ENCODE results near the gene PPP1R3D. TPM values are rescaled to one million over a fixed set of nuclear protein-coding genes. Genes with fewer than 3 reads are reported as not detected.

The PPP1R3D gene
- total and polyA plus RNA-seq, 2 of the 13 experiments (the other 11 are each of a cell fraction or from before 2014, with no cell fraction given): 1.2 to 3.7 TPM

DNA sequence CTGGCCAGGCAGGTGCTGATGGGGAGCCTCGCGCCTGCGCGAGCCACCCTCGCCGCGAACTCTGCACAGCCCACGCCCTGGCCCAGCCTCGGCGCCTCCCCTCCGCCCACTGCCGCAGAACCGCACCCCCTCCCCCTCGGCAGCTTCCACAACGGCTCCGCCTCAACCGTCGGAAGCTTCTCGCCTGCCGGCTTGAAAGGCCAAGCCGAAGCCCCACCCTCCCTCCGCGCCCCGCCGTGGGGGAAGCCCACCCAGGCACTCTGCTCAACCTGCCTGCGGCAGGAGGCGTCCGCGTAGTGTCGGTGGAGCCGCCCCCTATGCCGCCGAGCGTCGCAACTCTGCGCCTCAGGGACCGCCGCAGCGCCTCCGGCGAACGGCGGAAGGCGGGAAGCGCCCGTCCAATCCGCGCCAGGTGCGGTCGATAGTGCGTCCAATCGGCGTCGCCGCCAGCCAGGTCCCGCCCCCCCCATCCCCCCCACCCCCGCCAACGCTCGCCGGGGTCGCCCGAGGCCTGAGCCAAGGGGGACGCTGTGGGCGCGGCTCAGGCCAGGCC is 6.7 kb downstream of the PPP1R3D start, which contains the start of gene SYCP2:
Gene SYCP2 (minus strand): TSS at position 342 of the 553 bp plus-strand sequence. CDS start 11,224 bp downstream, outside the sequence.
- Histone ChIP-seq H3K4me3 (replicated peaks in 1 of 3; ENCODE audit: insufficient read depth in 1 of 3, low read depth in 2 of 3, low read length in 3 of 3) (peak within 1 kb of the TSS in 2 of 3 experiments; percentile 45 to 67; a peak in 3 of 6 replicates), H3K36me3 (replicated peaks in 1 of 2; ENCODE audit: control insufficient read depth in 1 of 2, insufficient read depth in 2 of 2, low read length in 2 of 2) (no peaks in the 10 kb centered on the region), H4K20me1 (ENCODE audit: insufficient read depth, low read length) (no peaks in the 10 kb centered on the region), H3K9me3 (ENCODE audit: low read length) (no peaks in the 10 kb centered on the region), H3K27me3 (ENCODE audit: control insufficient read depth in 1 of 2, insufficient read depth in 2 of 2, low read length in 2 of 2) (no peaks in the 10 kb centered on the region), H3K4me1 (ENCODE audit: insufficient read depth, low read length) (peaks cover 5% of the 10 kb centered on the region), H3K27ac (ENCODE audit: extremely low read length, insufficient read depth, low read length) (no peak within 1 kb of the TSS), H3K9ac (ENCODE audit: insufficient read depth, low read depth, low read length) (no peak within 1 kb of the TSS), H3K4me2 (ENCODE audit: low read depth, low read length) (peak within 1 kb of the TSS; percentile 70), H3K79me2 (ENCODE audit: insufficient read depth, low read length) (no peaks in the 10 kb centered on the region), H2AFZ (ENCODE audit: low read length) (no peak within 1 kb of the TSS)
- DNase-seq (ENCODE audit: low spot score): no peak
- intact Hi-C loops (cut with micrococcal nuclease; ENCODE audit: unreplicated experiment) (no loop called here), in situ Hi-C loops (cut with HindIII; ENCODE audit: extremely low pct_ligation_motif_present, low pct_unique_long_range_greater_than_20kb) (no loop called here)
- 94% methylated on average over 65 of the region's 65 CpGs for WGBS (ENCODE audit: low lambda C conversion rate)
- no peak for FAIRE-seq
- POLR2A ChIA-PET: no interaction called here
- BruUV-seq (replicated peaks): no TSS peak
- ATAC-seq: peak; percentile 5; the same call in 2 of the 3 replicates
- TF ChIP-seq HNRNPK (IDR thresholded peaks at IDR 0.05; ENCODE audit: low read depth, low read length, poor library complexity, severe bottlenecking) (peak; percentile 56), ZNF800 (CRISPR knock-in tag; IDR thresholded peaks at IDR 0.05) (no peak), RBFOX2 (IDR thresholded peaks at IDR 0.05; ENCODE audit: low read depth, low read length) (0 out of 2 replicates have a peak, but pooled peaks have one; percentile 8), AGO2 (optimal IDR thresholded peaks at IDR 0.05; ENCODE audit: low read depth, low read length) (no peak)
- TF ChIP-seq, protein P1, sequence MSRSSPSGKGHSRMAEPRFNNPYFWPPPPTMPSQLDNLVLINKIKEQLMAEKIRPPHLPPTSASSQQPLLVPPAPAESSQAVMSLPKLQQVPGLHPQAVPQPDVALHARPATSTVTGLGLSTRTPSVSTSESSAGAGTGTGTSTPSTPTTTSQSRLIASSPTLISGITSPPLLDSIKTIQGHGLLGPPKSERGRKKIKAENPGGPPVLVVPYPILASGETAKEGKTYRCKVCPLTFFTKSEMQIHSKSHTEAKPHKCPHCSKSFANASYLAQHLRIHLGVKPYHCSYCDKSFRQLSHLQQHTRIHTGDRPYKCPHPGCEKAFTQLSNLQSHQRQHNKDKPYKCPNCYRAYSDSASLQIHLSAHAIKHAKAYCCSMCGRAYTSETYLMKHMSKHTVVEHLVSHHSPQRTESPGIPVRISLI (CRISPR knock-in tag; IDR thresholded peaks at IDR 0.05; ENCODE audit: borderline replicate concordance): no peak
- CTCF ChIA-PET (ENCODE audit: low intra/inter-chr PET ratio, low total read pairs): interaction anchor here (1.4 to 1.5 kb wide), 2 partner anchors 16 to 22 kb away, joined by 5 to 8 read pairs; no protein-coding TSS in a partner anchor

Measured in HepG2 (cell line).